ENCODE measurements around the gene CEBPB.

The CEBPB gene

DNA sequence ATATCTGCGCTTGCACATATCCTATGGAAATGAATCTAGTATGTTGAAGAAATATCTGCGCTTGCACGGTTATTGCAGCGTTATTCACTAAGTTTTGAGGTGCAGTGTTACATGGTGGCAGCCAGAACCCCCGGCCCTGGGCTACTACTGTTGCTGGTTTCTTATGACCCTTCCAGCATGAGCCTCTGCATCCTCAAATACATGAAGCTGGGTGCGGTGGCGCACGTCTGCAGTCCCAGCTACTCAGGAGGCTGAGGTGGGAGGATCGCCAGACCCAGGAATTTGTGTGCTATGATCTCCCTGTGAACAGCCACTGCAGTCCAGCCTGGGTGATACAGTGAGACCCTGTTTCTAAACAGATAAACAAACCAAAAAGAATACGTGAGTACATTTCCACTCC, 9.3 kb upstream of the CEBPB start:
- no peak for DNase-seq
- Mint-ChIP-seq H3K36me3 (ENCODE audit: insufficient read depth) (no peaks in the 10 kb centered on the region), H3K4me3 (no peak overlapping the region), H3K4me1 (ENCODE audit: low read depth in 2 of 2) (peaks cover 0 to 2% of the 10 kb centered on the region in 2 donors), H3K9me3 (no peaks in the 10 kb centered on the region), H3K27ac (no peak overlapping the region), H3K27me3 (peaks cover 24 to 31% of the 10 kb centered on the region in 2 donors)
- ATAC-seq (replicated peaks) = no peak

DNA sequence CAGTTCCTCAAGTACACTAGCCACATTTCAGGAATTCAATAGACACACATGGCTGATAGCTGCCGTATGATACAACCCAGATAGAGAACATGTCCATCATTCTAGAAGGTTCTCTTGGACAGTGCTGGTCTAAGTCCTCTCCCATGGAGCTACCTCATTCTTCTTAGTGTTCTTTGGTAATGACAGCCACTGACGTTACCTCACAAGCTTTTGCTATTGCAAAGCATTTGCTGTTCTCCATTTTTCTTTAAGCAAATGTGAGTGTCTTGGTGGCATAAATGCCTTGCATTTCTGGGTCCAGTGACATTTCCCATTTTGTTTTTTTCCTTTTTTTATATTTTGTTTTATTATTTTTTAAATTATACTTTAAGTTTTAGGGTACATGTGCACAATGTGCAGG, 8.3 kb upstream of the CEBPB start:
- H3K27me3 Mint-ChIP-seq = peaks cover 24 to 32% of the 10 kb centered on the region in 2 donors
- peaks cover 0 to 3% of the 10 kb centered on the region in 2 donors for H3K4me1 Mint-ChIP-seq (ENCODE audit: low read depth in 2 of 2)
- no peaks in the 10 kb centered on the region for H3K36me3 Mint-ChIP-seq (ENCODE audit: insufficient read depth)
- H3K9me3 Mint-ChIP-seq = no peaks in the 10 kb centered on the region
- no peak overlapping the region for H3K4me3 Mint-ChIP-seq
- no peak overlapping the region for H3K27ac Mint-ChIP-seq
- DNase-seq = no peak
- ATAC-seq (replicated peaks) = no peak

DNA sequence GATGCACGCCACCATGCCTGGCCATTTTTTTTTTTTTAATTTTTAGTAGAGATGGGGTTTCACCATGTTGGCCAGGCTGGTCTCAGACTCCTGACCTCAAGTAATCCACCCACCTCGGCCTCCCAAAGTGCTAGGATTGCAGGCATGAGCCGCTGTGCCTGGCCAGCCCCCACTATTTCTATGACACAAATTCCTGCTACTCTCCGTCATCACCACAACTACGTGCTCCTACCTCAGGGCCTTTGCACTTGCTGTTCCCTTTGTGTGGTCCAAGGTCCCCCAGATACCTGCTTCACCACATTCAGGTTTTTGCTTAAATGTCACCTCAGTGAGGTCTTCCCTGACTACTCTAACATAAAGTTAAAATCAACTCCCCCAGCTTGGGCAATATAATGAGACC, 5.2 kb upstream of the CEBPB start:
- peaks cover 24 to 32% of the 10 kb centered on the region in 2 donors for H3K27me3 Mint-ChIP-seq
- DNase-seq (no peak), ATAC-seq (replicated peaks) (no peak)
- H3K4me1 Mint-ChIP-seq (ENCODE audit: low read depth in 2 of 2) = peaks cover 0 to 3% of the 10 kb centered on the region in 2 donors
- H3K36me3 Mint-ChIP-seq (ENCODE audit: insufficient read depth) = peaks cover 3% of the 10 kb centered on the region
- no peak overlapping the region for H3K4me3 Mint-ChIP-seq
- no peaks in the 10 kb centered on the region for H3K9me3 Mint-ChIP-seq
- H3K27ac Mint-ChIP-seq = no peak overlapping the region

DNA sequence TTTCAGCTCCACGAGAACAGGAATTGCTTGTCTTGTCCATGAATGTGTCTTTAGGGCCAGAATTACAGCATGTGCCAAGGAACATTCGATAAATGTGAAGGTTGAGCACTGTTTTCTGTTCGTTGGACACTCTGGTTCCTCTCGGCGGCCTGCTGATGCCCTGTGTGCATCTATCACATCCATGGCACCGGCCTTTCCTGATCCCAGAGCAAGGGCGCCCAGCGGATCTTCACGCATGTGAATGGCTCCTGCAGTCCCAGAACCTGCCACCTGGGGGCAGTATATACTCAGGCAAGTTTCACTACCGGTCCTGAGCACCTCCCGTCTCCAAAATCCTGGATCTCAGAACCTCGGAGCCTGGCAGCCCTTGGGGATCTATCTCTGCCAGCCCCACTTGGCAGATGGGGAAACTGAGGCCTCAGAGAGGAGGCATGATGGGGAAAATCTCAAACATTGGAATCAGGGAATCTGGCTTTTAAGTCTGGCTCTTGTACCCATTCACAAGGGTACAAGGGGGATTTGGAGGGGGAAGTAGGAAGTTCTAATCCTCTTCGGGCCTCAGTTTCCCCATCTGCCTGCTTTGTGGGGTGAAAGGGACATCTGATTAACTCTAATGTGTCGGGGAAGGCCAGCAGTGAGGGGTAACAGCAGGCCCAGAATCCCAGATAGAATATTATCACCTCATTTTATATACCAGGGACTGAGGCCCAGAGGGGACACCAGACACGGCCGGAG, 4.3 kb upstream of the CEBPB start:
- peaks cover 24 to 32% of the 10 kb centered on the region in 2 donors for H3K27me3 Mint-ChIP-seq
- H3K4me1 Mint-ChIP-seq (ENCODE audit: low read depth in 2 of 2) = peaks cover 0 to 3% of the 10 kb centered on the region in 2 donors
- H3K27ac Mint-ChIP-seq = peak overlapping the region in 1 of 2 donors; percentile 44
- DNase-seq (peak; percentile 89 to 92 (median 91)), ATAC-seq (replicated peaks) (peak; percentile 40)
- H3K9me3 Mint-ChIP-seq = no peaks in the 10 kb centered on the region
- no peak overlapping the region for H3K4me3 Mint-ChIP-seq
- H3K36me3 Mint-ChIP-seq (ENCODE audit: insufficient read depth) = peaks cover 3% of the 10 kb centered on the region

DNA sequence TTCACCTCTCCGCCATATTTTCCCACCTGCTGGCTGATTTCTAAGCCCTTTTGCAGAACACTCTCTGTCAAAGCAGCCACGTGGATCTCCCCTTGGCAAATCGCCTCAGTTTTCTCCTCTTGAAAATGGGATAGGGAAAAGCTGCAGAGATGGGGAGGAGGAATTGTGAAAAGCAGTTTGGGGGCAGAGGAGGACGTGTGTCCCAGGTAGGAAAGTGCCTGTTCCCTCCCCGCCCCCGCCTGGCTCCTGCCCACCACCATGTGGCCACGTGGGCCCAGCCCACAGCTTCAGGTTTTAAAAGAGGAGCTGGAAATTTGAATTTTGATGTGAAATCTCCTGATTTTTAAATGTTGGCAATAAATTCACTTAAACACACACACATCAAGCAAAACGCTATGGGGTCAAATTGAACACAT, 3.6 kb upstream of the CEBPB start:
- ATAC-seq (replicated peaks) = no peak
- H3K9me3 Mint-ChIP-seq = no peaks in the 10 kb centered on the region
- no peak for DNase-seq
- no peak overlapping the region for H3K4me3 Mint-ChIP-seq
- peaks cover 0 to 3% of the 10 kb centered on the region in 2 donors for H3K4me1 Mint-ChIP-seq (ENCODE audit: low read depth in 2 of 2)
- H3K27me3 Mint-ChIP-seq = peaks cover 24 to 32% of the 10 kb centered on the region in 2 donors
- H3K27ac Mint-ChIP-seq = no peak overlapping the region
- H3K36me3 Mint-ChIP-seq (ENCODE audit: insufficient read depth) = peaks cover 4% of the 10 kb centered on the region

DNA sequence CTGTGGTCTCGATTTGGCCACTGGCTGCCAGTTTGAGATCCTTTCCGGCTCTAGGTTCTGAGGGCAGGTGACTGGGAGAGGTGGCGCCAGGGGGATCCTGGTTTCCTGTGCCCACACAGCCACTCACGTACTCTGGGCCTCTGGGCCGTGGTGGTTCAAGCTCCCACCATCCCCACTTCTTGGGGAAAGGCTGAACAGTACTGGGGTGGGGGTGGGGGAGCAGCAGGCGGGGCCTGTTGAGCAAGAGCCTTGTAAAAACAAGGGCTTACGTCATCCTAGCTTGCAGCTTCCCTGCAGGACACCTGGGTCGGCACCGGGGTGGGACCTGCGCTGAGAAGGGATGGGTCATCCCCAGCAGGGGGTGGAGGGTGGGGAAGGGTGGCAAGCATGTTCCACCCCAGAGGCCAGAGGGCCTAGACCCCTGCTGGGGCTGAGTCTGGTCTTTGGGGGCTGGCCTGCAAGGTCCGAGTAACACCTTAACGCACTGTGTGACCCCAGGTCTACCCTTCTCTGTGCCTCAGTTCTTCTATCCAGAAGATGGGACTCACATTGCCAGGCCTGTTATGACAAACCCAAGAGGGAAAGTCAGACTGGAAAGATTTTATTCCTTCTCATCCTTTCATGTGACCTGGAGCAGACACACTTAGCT, 3.1 kb upstream of the CEBPB start:
- H3K36me3 Mint-ChIP-seq (ENCODE audit: insufficient read depth) = peaks cover 9% of the 10 kb centered on the region
- H3K4me3 Mint-ChIP-seq = no peak overlapping the region
- H3K4me1 Mint-ChIP-seq (ENCODE audit: low read depth in 2 of 2) = peaks cover 3 to 4% of the 10 kb centered on the region in 2 donors
- no peaks in the 10 kb centered on the region for H3K9me3 Mint-ChIP-seq
- peak overlapping the region in 1 of 2 donors; percentile 26 for H3K27ac Mint-ChIP-seq
- ATAC-seq (replicated peaks) (no peak), DNase-seq (no peak)
- H3K27me3 Mint-ChIP-seq = peaks cover 24 to 32% of the 10 kb centered on the region in 2 donors

DNA sequence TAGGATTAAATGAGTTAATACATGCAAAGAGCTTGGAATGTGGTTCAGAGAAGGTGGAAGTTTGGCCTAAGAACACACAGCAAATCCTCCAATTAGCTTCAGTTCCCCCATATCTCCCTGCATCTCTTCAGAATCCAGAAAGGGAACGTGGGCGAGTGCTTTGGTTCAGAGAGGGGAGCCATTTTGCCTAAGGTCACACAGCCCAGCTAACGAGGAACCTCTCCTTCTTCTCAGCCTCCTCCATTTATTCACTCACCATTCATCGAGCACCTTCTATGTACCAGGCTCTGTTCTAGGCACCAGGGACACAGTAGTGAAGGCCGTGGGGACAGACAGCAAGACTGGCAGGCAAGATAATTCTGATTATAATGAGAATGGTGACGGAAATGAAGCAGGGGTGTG, 2.3 kb upstream of the CEBPB start:
- H3K4me3 Mint-ChIP-seq = peak overlapping the region in 1 of 2 donors; percentile 37
- DNase-seq (no peak), ATAC-seq (replicated peaks) (no peak)
- no peaks in the 10 kb centered on the region for H3K9me3 Mint-ChIP-seq
- H3K27ac Mint-ChIP-seq = peak overlapping the region in 1 of 2 donors; percentile 26
- H3K27me3 Mint-ChIP-seq = peaks cover 24 to 31% of the 10 kb centered on the region in 2 donors
- H3K4me1 Mint-ChIP-seq (ENCODE audit: low read depth in 2 of 2) = peaks cover 10 to 11% of the 10 kb centered on the region in 2 donors
- H3K36me3 Mint-ChIP-seq (ENCODE audit: insufficient read depth) = peaks cover 9% of the 10 kb centered on the region

DNA sequence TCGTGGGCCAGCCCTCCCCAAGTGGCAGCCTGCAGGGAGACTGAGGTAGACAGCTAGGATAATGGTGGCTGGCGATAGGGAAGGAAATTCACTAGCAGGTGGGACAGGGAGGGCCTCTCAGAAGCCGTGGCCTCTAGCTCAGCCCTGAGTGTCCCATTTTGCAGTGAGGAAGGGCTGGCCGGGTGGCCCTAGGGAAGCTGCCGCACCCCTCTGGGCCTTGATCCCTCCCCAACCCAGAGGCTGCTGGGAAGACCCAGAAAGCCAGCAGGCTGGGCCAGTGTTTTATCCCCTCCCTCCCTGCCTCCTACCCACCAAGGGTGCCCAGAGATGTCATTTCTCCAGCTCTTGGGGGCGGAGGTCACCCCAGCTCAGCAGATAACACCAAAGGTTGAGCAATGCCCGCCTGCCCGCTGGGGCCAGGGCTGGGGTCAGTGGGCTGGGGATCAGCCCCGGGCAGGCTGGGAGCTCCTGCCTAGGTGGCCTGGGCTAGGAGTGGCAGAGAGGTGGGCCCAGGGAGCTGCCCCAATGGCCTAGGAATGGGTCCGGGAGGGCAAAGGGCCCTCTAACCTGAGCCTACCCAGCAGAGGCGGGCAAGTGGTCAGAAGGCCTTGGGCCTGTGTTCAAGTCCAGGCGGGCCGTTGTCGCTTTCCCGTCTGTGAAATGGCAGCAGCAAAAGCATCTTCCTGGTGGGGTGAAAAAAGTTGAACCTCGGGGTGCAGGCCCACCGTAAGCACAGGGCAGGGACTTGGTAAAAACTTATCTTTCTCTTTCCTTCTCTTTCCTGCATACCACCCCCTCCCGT, 1.6 kb upstream of the CEBPB start:
- ATAC-seq (replicated peaks) (no peak), DNase-seq (no peak)
- Mint-ChIP-seq H3K27ac (peak overlapping the region; percentile 15 to 26), H3K4me1 (ENCODE audit: low read depth in 2 of 2) (peaks cover 18% of the 10 kb centered on the region in 2 donors), H3K4me3 (peak overlapping the region; percentile 37 to 60), H3K27me3 (peaks cover 18 to 23% of the 10 kb centered on the region in 2 donors), H3K9me3 (no peaks in the 10 kb centered on the region), H3K36me3 (ENCODE audit: insufficient read depth) (peaks cover 9% of the 10 kb centered on the region)

DNA sequence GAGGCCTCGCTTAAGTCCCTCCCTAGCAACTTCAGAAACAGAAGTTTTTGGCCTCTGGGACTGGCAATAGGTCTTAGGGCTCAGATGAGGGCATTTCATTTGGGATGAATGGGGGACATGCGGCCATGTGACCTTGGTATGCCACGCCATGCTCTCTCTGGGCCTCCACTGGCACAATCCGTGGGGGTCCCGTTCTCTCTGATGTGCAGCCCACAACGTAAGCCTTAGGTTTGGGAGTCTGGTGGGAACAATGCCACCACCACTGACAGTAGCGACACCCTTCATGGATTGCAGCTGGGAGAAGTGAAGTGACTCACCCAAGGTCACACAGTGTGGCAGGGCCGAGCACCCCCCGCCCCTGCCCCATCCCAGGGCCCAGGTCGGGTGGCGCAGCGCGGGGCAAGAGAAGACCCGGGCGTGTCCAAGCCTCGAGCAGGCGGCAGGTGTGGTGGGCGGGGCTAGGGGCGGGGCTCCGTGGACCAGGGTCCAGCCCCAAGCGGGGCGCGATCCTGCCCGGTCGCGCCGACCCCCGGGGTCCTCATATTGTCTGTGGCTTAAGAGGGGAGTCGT, 864 bp upstream of the CEBPB start:
- no peak for DNase-seq
- Mint-ChIP-seq H3K27ac (peak overlapping the region in 1 of 2 donors; percentile 15), H3K27me3 (peaks cover 11 to 16% of the 10 kb centered on the region in 2 donors), H3K4me1 (ENCODE audit: low read depth in 2 of 2) (peaks cover 18 to 21% of the 10 kb centered on the region in 2 donors), H3K4me3 (peak overlapping the region; percentile 60 to 96), H3K9me3 (no peaks in the 10 kb centered on the region), H3K36me3 (ENCODE audit: insufficient read depth) (peaks cover 9% of the 10 kb centered on the region)
- ATAC-seq (replicated peaks) = no peak

DNA sequence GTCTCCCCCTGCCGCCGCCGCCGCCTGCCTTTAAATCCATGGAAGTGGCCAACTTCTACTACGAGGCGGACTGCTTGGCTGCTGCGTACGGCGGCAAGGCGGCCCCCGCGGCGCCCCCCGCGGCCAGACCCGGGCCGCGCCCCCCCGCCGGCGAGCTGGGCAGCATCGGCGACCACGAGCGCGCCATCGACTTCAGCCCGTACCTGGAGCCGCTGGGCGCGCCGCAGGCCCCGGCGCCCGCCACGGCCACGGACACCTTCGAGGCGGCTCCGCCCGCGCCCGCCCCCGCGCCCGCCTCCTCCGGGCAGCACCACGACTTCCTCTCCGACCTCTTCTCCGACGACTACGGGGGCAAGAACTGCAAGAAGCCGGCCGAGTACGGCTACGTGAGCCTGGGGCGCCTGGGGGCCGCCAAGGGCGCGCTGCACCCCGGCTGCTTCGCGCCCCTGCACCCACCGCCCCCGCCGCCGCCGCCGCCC, 474 bp downstream of the CEBPB start:
- DNase-seq (peak; percentile 42 to 57 (median 44)), ATAC-seq (replicated peaks) (peak; percentile 40)
- H3K27ac Mint-ChIP-seq = peak overlapping the region in 1 of 2 donors; percentile 83
- H3K36me3 Mint-ChIP-seq (ENCODE audit: insufficient read depth) = peaks cover 12% of the 10 kb centered on the region
- no peaks in the 10 kb centered on the region for H3K9me3 Mint-ChIP-seq
- peak overlapping the region; percentile 90 to 96 for H3K4me3 Mint-ChIP-seq
- peaks cover 21 to 27% of the 10 kb centered on the region in 2 donors for H3K4me1 Mint-ChIP-seq (ENCODE audit: low read depth in 2 of 2)
- H3K27me3 Mint-ChIP-seq = peaks cover 1 to 3% of the 10 kb centered on the region in 2 donors

DNA sequence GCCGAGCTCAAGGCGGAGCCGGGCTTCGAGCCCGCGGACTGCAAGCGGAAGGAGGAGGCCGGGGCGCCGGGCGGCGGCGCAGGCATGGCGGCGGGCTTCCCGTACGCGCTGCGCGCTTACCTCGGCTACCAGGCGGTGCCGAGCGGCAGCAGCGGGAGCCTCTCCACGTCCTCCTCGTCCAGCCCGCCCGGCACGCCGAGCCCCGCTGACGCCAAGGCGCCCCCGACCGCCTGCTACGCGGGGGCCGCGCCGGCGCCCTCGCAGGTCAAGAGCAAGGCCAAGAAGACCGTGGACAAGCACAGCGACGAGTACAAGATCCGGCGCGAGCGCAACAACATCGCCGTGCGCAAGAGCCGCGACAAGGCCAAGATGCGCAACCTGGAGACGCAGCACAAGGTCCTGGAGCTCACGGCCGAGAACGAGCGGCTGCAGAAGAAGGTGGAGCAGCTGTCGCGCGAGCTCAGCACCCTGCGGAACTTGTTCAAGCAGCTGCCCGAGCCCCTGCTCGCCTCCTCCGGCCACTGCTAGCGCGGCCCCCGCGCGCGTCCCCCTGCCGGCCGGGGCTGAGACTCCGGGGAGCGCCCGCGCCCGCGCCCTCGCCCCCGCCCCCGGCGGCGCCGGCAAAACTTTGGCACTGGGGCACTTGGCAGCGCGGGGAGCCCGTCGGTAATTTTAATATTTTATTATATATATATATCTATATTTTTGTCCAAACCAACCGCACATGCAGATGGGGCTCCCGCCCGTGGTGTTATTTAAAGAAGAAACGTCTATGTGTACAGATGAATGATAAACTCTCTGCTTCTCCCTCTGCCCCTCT, 1.1 kb downstream of the CEBPB start:
- Mint-ChIP-seq H3K27me3 (no peaks in the 10 kb centered on the region), H3K4me3 (peak overlapping the region; percentile 90 to 96), H3K9me3 (no peaks in the 10 kb centered on the region), H3K4me1 (ENCODE audit: low read depth in 2 of 2) (peaks cover 22 to 24% of the 10 kb centered on the region in 2 donors), H3K36me3 (ENCODE audit: insufficient read depth) (peaks cover 12% of the 10 kb centered on the region), H3K27ac (peak overlapping the region; percentile 83 to 93)
- ATAC-seq (replicated peaks) (peak; percentile 49), DNase-seq (peak; percentile 43 to 57 (median 46))
